Measurements from ENCODE around the gene CAMSAP1. TPM values are rescaled to one million over a fixed set of nuclear protein-coding genes. Genes with fewer than 3 reads are reported as not detected.

The CAMSAP1 gene
- total RNA-seq, 4 donors from 2014 or later, result 31.2 to 85.3 (median 51.6) TPM

GRCh38 chr9:135780626-135781025 is 126.7 kb downstream of the CAMSAP1 start:
- peaks cover 0 to 52% (median 0%) of the 10 kb centered on the region in 4 donors for H3K27me3 ChIP-seq
- intact Hi-C loops (cut with DNase I), result no loop called here
- H3K4me3 ChIP-seq, result no peak overlapping the region
- TF ChIP-seq CTCF (IDR thresholded peaks at IDR 0.05) (no peak), POLR2A (IDR thresholded peaks at IDR 0.05) (no peak)
- no peaks in the 10 kb centered on the region for H3K4me1 ChIP-seq
- 60% methylated on average over 1 of the region's 21 CpGs; no CpG with 5 or more reads in 1 of the 2 donors for WGBS, 2 donors
- no peaks in the 10 kb centered on the region for H3K9me3 ChIP-seq
- no peak overlapping the region for H3K27ac ChIP-seq
- no peak for DNase-seq
- no peaks in the 10 kb centered on the region for H3K36me3 ChIP-seq

- TF ChIP-seq POLR2A (IDR thresholded peaks at IDR 0.05) (no peak), CTCF (IDR thresholded peaks at IDR 0.05) (no peak)
- WGBS, 2 donors, result 50 to 100% methylated on average over 2 of the region's 16 CpGs
- Histone ChIP-seq H3K27ac (no peak overlapping the region), H3K27me3 (peaks cover 0 to 56% (median 0%) of the 10 kb centered on the region in 4 donors), H3K4me3 (no peak overlapping the region), H3K36me3 (no peaks in the 10 kb centered on the region), H3K4me1 (no peaks in the 10 kb centered on the region), H3K9me3 (no peaks in the 10 kb centered on the region)
- DNase-seq, result no peak
- intact Hi-C loops (cut with DNase I), result no loop called here
Observed at GRCh38 chr9:135780086-135780485, 127.3 kb downstream of the CAMSAP1 start.

- DNase-seq, result no peak
- no peaks in the 10 kb centered on the region for H3K36me3 ChIP-seq
- H3K4me1 ChIP-seq, result no peaks in the 10 kb centered on the region
- H3K27me3 ChIP-seq, result peaks cover 0 to 57% (median 0%) of the 10 kb centered on the region in 4 donors
- no peak overlapping the region for H3K4me3 ChIP-seq
- 78 to 90% methylated on average over 8 of the region's 14 CpGs for WGBS, 2 donors
- TF ChIP-seq POLR2A (IDR thresholded peaks at IDR 0.05) (no peak), CTCF (IDR thresholded peaks at IDR 0.05) (no peak)
- intact Hi-C loops (cut with DNase I), result no loop called here
- no peak overlapping the region for H3K27ac ChIP-seq
- no peaks in the 10 kb centered on the region for H3K9me3 ChIP-seq
Observed at GRCh38 chr9:135779571-135779970, 127.8 kb downstream of the CAMSAP1 start.

DNA sequence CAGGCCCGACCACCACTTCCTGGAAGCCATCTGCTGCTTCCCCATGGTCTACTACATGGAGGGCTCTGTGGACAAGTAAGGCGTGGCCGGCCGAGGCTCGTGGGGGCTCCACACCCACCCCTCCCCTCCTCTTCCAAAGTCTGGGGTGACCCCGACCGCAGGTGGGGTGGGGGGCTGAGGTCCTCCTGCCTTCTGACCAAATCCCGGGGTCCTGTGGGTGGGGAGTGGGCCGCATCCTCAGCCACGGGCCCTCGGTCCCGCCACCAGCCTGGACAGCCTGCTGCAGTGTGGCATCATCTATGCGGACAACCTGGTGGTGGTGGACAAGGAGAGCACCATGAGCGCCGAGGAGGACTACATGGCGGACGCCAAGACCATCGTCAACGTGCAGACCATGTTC is 128.9 kb downstream of the CAMSAP1 start:
- intact Hi-C loops (cut with DNase I), result no loop called here
- H3K27me3 ChIP-seq, result peaks cover 0 to 53% (median 0%) of the 10 kb centered on the region in 4 donors
- no peak overlapping the region for H3K27ac ChIP-seq
- H3K4me1 ChIP-seq, result no peaks in the 10 kb centered on the region
- 80 to 100% methylated on average over 1 of the region's 19 CpGs for WGBS, 2 donors
- TF ChIP-seq POLR2A (IDR thresholded peaks at IDR 0.05), result no peak
- TF ChIP-seq CTCF (IDR thresholded peaks at IDR 0.05), result no peak
- no peaks in the 10 kb centered on the region for H3K9me3 ChIP-seq
- H3K4me3 ChIP-seq, result no peak overlapping the region
- DNase-seq, result no peak
- H3K36me3 ChIP-seq, result no peaks in the 10 kb centered on the region

DNA sequence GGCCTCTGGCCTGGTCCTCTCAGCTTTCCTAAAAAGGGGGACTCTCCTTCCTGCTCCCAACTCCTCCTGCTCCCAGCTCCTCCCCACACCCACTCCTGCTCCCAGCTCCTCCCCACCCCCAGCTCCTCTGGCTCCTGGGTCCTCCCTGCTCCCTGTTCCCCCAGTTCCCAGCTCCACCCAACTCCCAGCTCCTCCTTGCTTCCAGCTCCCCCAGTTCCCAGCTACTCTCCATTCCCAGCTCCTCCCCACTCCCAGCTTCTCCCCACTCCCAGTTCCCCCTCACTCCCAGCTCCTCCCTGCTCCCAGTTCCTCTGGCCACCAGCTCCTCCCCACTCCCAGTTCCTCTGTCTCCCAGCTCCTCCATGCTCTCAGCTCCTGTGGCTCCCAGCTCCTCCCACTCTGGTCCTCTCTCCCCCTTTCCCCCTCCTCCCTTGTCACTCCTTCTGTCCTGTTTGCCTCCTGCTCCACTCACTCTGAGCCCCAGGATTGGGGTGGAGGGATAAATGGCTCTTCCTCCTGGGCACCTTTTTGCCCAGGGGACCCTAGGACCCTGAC is 129.6 kb downstream of the CAMSAP1 start:
- Histone ChIP-seq H3K4me1 (no peaks in the 10 kb centered on the region), H3K27ac (no peak overlapping the region), H3K36me3 (no peaks in the 10 kb centered on the region), H3K4me3 (no peak overlapping the region), H3K9me3 (no peaks in the 10 kb centered on the region), H3K27me3 (peaks cover 0 to 53% (median 0%) of the 10 kb centered on the region in 4 donors)
- intact Hi-C loops (cut with DNase I), result no loop called here
- no peak for TF ChIP-seq POLR2A (IDR thresholded peaks at IDR 0.05)
- no peak for TF ChIP-seq CTCF (IDR thresholded peaks at IDR 0.05)
- no peak for DNase-seq

Measured in esophagus squamous epithelium (tissue), 5 donors.